SK-N-SH (cell line): Measurements from ENCODE around the gene DIS3L. TPM values are rescaled to one million over a fixed set of nuclear protein-coding genes. Genes with fewer than 3 reads are reported as not detected.
A peak's percentile ranks its signal among the peaks of the same experiment; 100 is the strongest.

ENCODE experiments used
- CTCF ChIA-PET: fragments of 300-600, 350-600 bp; formaldehyde crosslinking; extraction: SDS; loops from one replicate; lab custom pipeline; 2021; lab: Yijun Ruan, JAX
- POLR2A ChIA-PET: fragments of 350-600 bp; sonication (Branson Sonifier 250); formaldehyde crosslinking; extraction: SDS; loops from one replicate; lab custom pipeline; 2020; ENCODE audit warnings: antibody characterized with exemption, inconsistent platforms; lab: Yijun Ruan, JAX
- DNase-seq: peaks from one replicate; pipeline ENCODE4 v3.0.0; 2012
- H2AFZ ChIP-seq: fragments of 200-600 bp; sonication (generic); 2 replicates; pipeline ENCODE4 v1.8.1; 2016; ENCODE audit warnings: antibody characterized with exemption, mild to moderate bottlenecking, low read depth
- H3F3A ChIP-seq: fragments of 200-600 bp; sonication (generic); replicated peaks from 2 replicates; pipeline ENCODE3; 2016; ENCODE audit warnings: antibody characterized with exemption, mild to moderate bottlenecking; ENCODE audit not compliant: insufficient read depth
- H3K27ac ChIP-seq, 2 experiments: fragments of 200-500 bp in 1 of 2; fragments of 200-600 bp in 1 of 2; sonication (Bioruptor generic) in 1 of 2; sonication (generic), shearing (Covaris generic) in 1 of 2; 2 replicates each; pipeline versions ENCODE4 v1.5.1 to v1.6.1; 2014 to 2016; ENCODE audit warnings: low read depth in 2 of 2, inconsistent platforms in 1 of 2, low read length in 1 of 2, mild to moderate bottlenecking in 1 of 2, mixed read lengths in 1 of 2
- H3K27me3 ChIP-seq: fragments of 200-600 bp; sonication (generic), shearing (Covaris generic); 2 replicates; pipeline ENCODE4 v1.6.1; 2016; ENCODE audit warnings: mixed run types; ENCODE audit not compliant: insufficient read depth
- H3K36me3 ChIP-seq, 2 experiments: fragments of 200-500 bp in 1 of 2; fragments of 200-600 bp in 1 of 2; sonication (Bioruptor generic) in 1 of 2; sonication (generic) in 1 of 2; replicated peaks in 1 of 2; 2 replicates each; pipeline versions ENCODE3 to v1.5.1; 2014 to 2016; ENCODE audit warnings: low read length in 1 of 2, mild to moderate bottlenecking in 1 of 2; ENCODE audit not compliant: insufficient read depth in 2 of 2, control insufficient read depth in 1 of 2
- H3K4me1 ChIP-seq, 2 experiments: fragments of 200-500 bp in 1 of 2; fragments of 200-600 bp in 1 of 2; sonication (Bioruptor generic) in 1 of 2; sonication (generic), shearing (Covaris generic) in 1 of 2; 2 replicates each; pipeline versions ENCODE4 v1.5.1 to v1.6.1; 2014 to 2016; ENCODE audit warnings: low read depth in 1 of 2, low read length in 1 of 2, mixed run types in 1 of 2; ENCODE audit not compliant: insufficient read depth in 2 of 2, control insufficient read depth in 1 of 2
- H3K4me2 ChIP-seq: fragments of 200-600 bp; sonication (generic), shearing (Covaris generic); 2 replicates; pipeline ENCODE4 v1.6.1; 2017; ENCODE audit warnings: mixed run types
- H3K4me3 ChIP-seq, 2 experiments: fragments of 200-500 bp in 1 of 2; fragments of 200-600 bp in 1 of 2; sonication (Bioruptor generic) in 1 of 2; sonication (generic), shearing (Covaris generic) in 1 of 2; 2 replicates each; pipeline versions ENCODE4 v1.5.1 to v1.8.1; 2014 to 2016; ENCODE audit warnings: low read depth in 2 of 2, inconsistent platforms in 1 of 2, low read length in 1 of 2, mild to moderate bottlenecking in 1 of 2, mixed read lengths in 1 of 2, moderate library complexity in 1 of 2
- H3K79me2 ChIP-seq: fragments of 200-600 bp; sonication (generic); 2 replicates; pipeline ENCODE4 v1.8.1; 2017; ENCODE audit warnings: mild to moderate bottlenecking; ENCODE audit not compliant: insufficient read depth
- H3K9ac ChIP-seq: fragments of 200-600 bp; sonication (generic); 2 replicates; pipeline ENCODE4 v1.6.1; 2017; ENCODE audit warnings: mixed run types
- H3K9me2 ChIP-seq: fragments of 200-600 bp; sonication (generic); 2 replicates; pipeline ENCODE4 v1.6.1; 2017; ENCODE audit warnings: mixed run types
- H3K9me3 ChIP-seq: fragments of 200-600 bp; sonication (generic); 2 replicates; pipeline ENCODE4 v1.6.1; 2017; ENCODE audit warnings: mixed run types, mild to moderate bottlenecking, moderate library complexity
- H4K20me1 ChIP-seq: fragments of 200-600 bp; sonication (generic); 2 replicates; pipeline ENCODE4 v1.6.1; 2017; ENCODE audit warnings: mild to moderate bottlenecking, mixed run types; ENCODE audit not compliant: insufficient read depth
- ELF1 ChIP-seq: IDR thresholded peaks from 2 replicates; pipeline ENCODE4 v1.4.0; 2012
- FOXJ3 ChIP-seq: sonication (generic); formaldehyde crosslinking; IDR thresholded peaks from 2 replicates; pipeline ENCODE4 v1.5.1; 2020; ENCODE audit warnings: mild to moderate bottlenecking, missing genetic modification reagents
- MEF2A ChIP-seq: IDR thresholded peaks from 2 replicates; pipeline ENCODE4 v1.4.0; 2012; ENCODE audit warnings: low read depth, borderline replicate concordance
- NRF1 ChIP-seq: IDR thresholded peaks from 2 replicates; pipeline ENCODE4 v1.6.1; 2012; ENCODE audit warnings: low read depth, mild to moderate bottlenecking, low read length
- PBX3 ChIP-seq: IDR thresholded peaks from 2 replicates; pipeline ENCODE4; 2012
- POLR2AphosphoS5 ChIP-seq: IDR thresholded peaks from 2 replicates; pipeline ENCODE4 v1.6.1; 2012; ENCODE audit warnings: low read depth, low read length
- RAD21 ChIP-seq: IDR thresholded peaks from 2 replicates; pipeline ENCODE4 v1.6.1; 2012; ENCODE audit warnings: mild to moderate bottlenecking, low read length
- RCOR1 ChIP-seq: fragments of 150-350 bp; IDR thresholded peaks from 2 replicates; pipeline ENCODE4 v1.6.1; 2017; ENCODE audit warnings: antibody characterized with exemption, low read length
- RFX5 ChIP-seq: IDR thresholded peaks from 2 replicates; pipeline ENCODE4 v1.6.1; 2012; ENCODE audit warnings: mild to moderate bottlenecking, improper control_type of control experiment, low read length
- RXRA ChIP-seq: IDR thresholded peaks from 2 replicates; pipeline ENCODE4 v1.4.0; 2012; ENCODE audit warnings: low read depth, mild to moderate bottlenecking, borderline replicate concordance
- SIN3A ChIP-seq: IDR thresholded peaks from 2 replicates; pipeline ENCODE4 v1.6.1; 2012; ENCODE audit warnings: low read depth, mild to moderate bottlenecking, low read length, moderate library complexity, borderline replicate concordance
- SMC3 ChIP-seq: IDR thresholded peaks from 2 replicates; pipeline ENCODE4 v1.6.1; 2012; ENCODE audit warnings: low read depth, low read length, improper control_type of control experiment
- TCF12 ChIP-seq: IDR thresholded peaks from 2 replicates; pipeline ENCODE4 v1.4.0; 2012
- USF2 ChIP-seq: fragments of 150-350 bp; IDR thresholded peaks from 2 replicates; pipeline ENCODE4 v1.6.1; 2017; ENCODE audit warnings: antibody characterized with exemption, low read length, low read depth, borderline replicate concordance
- YY1 ChIP-seq: IDR thresholded peaks from 2 replicates; pipeline ENCODE4 v1.4.0; 2012; ENCODE audit warnings: low read depth, mild to moderate bottlenecking
- WGBS: methylation state at CpG from one replicate; pipeline ENCODE4 v1.1.6; 2017; ENCODE audit warnings: low lambda C conversion rate; 5-methylcytosine and 5-hydroxymethylcytosine counted together
- polyA plus RNA-seq, 3 experiments: library from polyadenylated mRNA; depleted of rRNA; stranded (reverse); fragments of >200 nt; gene quantifications; 2 replicates each; pipeline ENCODE4 v1.2.3, GENCODE V29; 2012
- TF ChIP-seq, protein P1 (sequence below): fragments of 200-600 bp; sonication (generic); IDR thresholded peaks from 2 replicates; pipeline ENCODE4 v1.6.1; 2017; ENCODE audit warnings: antibody characterized with exemption, mild to moderate bottlenecking, moderate library complexity
- TF ChIP-seq, protein P2 (sequence below): IDR thresholded peaks from 2 replicates; pipeline ENCODE4 v1.4.0; 2012; ENCODE audit warnings: low read depth, borderline replicate concordance

DIS3L gene
- polyA plus RNA-seq, 1 of the 3 experiments (the other 2 are of a cell fraction), result 11.5 TPM

GRCh38 chr15:66287461-66288057 lies 5.8 kb upstream of the DIS3L start:
- Histone ChIP-seq H3K4me3 (no peak overlapping the region), H3K9me2 (no peaks in the 10 kb centered on the region), H3K4me2 (no peak overlapping the region), H3K9me3 (no peaks in the 10 kb centered on the region), H3K9ac (no peak overlapping the region), H3F3A (peaks cover 4% of the 10 kb centered on the region), H3K4me1 (peaks cover 12 to 14% of the 10 kb centered on the region in 2 experiments; a peak in 3 of 4 replicates), H3K27me3 (no peaks in the 10 kb centered on the region), H2AFZ (no peak overlapping the region), H3K36me3 (no peaks in the 10 kb centered on the region), H3K79me2 (no peaks in the 10 kb centered on the region; the same call in 1 of the 2 replicates), H3K27ac (no peak overlapping the region), H4K20me1 (no peaks in the 10 kb centered on the region)
- peak; percentile 41 for DNase-seq
- ChIA-PET CTCF (interaction anchor here (0.6 to 5.6 kb wide), 24 partner anchors 10 to 887 kb away, joined by 3 to 40 read pairs (median 4); partner anchors contain the start of gene MEGF11), POLR2A (no interaction called here)
- TF ChIP-seq RCOR1 (no peak), USF2 (no peak), RAD21 (peak; percentile 72), SMC3 (0 out of 2 replicates have a peak, but pooled peaks have one; percentile 16)
- TF ChIP-seq, protein P1, sequence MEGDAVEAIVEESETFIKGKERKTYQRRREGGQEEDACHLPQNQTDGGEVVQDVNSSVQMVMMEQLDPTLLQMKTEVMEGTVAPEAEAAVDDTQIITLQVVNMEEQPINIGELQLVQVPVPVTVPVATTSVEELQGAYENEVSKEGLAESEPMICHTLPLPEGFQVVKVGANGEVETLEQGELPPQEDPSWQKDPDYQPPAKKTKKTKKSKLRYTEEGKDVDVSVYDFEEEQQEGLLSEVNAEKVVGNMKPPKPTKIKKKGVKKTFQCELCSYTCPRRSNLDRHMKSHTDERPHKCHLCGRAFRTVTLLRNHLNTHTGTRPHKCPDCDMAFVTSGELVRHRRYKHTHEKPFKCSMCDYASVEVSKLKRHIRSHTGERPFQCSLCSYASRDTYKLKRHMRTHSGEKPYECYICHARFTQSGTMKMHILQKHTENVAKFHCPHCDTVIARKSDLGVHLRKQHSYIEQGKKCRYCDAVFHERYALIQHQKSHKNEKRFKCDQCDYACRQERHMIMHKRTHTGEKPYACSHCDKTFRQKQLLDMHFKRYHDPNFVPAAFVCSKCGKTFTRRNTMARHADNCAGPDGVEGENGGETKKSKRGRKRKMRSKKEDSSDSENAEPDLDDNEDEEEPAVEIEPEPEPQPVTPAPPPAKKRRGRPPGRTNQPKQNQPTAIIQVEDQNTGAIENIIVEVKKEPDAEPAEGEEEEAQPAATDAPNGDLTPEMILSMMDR, result peak; percentile 73
- 2% methylated on average over 6 of the region's 6 CpGs for WGBS

- Histone ChIP-seq H3K9ac (no peak overlapping the region), H3K36me3 (no peaks in the 10 kb centered on the region), H4K20me1 (no peaks in the 10 kb centered on the region), H3K27ac (no peak overlapping the region), H3F3A (peaks cover 7% of the 10 kb centered on the region), H2AFZ (no peak overlapping the region), H3K9me2 (no peaks in the 10 kb centered on the region), H3K27me3 (no peaks in the 10 kb centered on the region), H3K4me3 (no peak overlapping the region), H3K4me1 (peaks cover 17% of the 10 kb centered on the region in 2 experiments; a peak in 3 of 4 replicates), H3K9me3 (no peaks in the 10 kb centered on the region), H3K4me2 (no peak overlapping the region), H3K79me2 (no peaks in the 10 kb centered on the region; the same call in 1 of the 2 replicates)
- DNase-seq, result no peak
- ChIA-PET POLR2A (no interaction called here), CTCF (interaction anchor here (0.6 to 5.6 kb wide), 18 partner anchors 9 to 887 kb away, joined by 3 to 40 read pairs (median 4); no protein-coding TSS in a partner anchor)
- TF ChIP-seq POLR2AphosphoS5 (no peak), TCF12 (no peak), SIN3A (no peak), MEF2A (no peak), ELF1 (no peak), RCOR1 (no peak), NRF1 (no peak), USF2 (no peak), PBX3 (no peak), YY1 (no peak), RXRA (no peak), RFX5 (no peak), FOXJ3 (no peak)
- TF ChIP-seq, protein P1, result no peak
- TF ChIP-seq, protein P2, sequence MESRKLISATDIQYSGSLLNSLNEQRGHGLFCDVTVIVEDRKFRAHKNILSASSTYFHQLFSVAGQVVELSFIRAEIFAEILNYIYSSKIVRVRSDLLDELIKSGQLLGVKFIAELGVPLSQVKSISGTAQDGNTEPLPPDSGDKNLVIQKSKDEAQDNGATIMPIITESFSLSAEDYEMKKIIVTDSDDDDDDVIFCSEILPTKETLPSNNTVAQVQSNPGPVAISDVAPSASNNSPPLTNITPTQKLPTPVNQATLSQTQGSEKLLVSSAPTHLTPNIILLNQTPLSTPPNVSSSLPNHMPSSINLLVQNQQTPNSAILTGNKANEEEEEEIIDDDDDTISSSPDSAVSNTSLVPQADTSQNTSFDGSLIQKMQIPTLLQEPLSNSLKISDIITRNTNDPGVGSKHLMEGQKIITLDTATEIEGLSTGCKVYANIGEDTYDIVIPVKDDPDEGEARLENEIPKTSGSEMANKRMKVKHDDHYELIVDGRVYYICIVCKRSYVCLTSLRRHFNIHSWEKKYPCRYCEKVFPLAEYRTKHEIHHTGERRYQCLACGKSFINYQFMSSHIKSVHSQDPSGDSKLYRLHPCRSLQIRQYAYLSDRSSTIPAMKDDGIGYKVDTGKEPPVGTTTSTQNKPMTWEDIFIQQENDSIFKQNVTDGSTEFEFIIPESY, result no peak
Measured at GRCh38 chr15:66288093-66288492, 5.3 kb upstream of the DIS3L start.
